ENCODE data around the gene PURB. TPM values are rescaled to one million over a fixed set of nuclear protein-coding genes. Genes with fewer than 3 reads are reported as not detected.

PURB gene
- total RNA-seq, 1 donor = 29.8 TPM

DNA sequence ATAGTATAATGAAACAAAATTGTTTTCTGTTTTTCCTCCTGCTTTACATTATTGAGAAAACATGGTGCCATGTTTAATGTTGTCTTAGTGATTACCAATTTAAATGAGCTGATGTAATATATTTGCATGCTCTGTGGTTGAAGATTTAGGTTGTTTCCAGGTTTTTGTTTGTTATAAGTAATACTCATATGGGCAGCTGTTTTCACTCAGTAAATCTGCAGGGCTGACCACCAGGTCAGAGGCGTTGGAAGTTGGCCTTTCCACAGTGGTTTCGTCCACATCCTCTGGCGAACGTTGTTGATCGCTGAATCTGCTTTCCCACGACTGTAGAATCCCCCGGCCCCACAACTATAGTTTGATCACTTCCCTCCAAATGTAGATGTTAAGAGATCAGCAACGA is 21.6 kb upstream of the PURB start:
- TF ChIP-seq, protein P1, sequence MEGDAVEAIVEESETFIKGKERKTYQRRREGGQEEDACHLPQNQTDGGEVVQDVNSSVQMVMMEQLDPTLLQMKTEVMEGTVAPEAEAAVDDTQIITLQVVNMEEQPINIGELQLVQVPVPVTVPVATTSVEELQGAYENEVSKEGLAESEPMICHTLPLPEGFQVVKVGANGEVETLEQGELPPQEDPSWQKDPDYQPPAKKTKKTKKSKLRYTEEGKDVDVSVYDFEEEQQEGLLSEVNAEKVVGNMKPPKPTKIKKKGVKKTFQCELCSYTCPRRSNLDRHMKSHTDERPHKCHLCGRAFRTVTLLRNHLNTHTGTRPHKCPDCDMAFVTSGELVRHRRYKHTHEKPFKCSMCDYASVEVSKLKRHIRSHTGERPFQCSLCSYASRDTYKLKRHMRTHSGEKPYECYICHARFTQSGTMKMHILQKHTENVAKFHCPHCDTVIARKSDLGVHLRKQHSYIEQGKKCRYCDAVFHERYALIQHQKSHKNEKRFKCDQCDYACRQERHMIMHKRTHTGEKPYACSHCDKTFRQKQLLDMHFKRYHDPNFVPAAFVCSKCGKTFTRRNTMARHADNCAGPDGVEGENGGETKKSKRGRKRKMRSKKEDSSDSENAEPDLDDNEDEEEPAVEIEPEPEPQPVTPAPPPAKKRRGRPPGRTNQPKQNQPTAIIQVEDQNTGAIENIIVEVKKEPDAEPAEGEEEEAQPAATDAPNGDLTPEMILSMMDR (IDR thresholded peaks at IDR 0.05; ENCODE audit: insufficient read depth, low read depth, low read length) = no peak
- no peak overlapping the region for H3K4me3 ChIP-seq (ENCODE audit: low read depth, low read length)
- no peak for DNase-seq (ENCODE audit: low read depth)

DNA sequence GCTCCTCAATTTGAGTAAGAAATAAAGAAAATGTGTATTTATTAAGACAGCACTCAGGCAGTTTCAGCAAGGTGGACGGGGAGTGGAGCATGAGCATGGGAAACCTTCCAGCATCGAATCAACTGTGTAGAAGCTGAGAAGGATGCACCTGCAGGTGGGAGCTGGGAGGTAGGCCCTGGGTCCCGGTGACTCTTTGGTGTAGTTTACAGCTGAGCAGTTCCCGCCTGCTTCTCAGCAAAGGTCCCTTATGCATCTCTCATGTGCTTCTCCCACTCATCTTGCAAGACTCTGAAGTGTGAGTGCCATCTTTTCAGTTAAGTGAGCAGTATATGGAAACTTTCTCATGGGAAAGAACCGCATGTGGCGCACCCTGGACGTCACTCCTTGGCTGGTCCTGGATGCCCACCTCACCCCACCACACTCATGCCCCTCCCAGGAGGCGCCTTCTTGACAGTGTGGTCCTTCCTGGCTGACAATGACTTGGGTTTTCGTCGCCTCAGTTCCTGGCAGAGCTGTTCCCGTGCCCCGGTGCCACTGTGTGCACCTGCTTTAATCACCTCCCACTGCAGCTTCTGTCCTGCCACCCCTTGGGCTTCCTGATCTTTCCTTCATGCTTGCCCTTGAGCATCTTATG is 19.8 kb upstream of the PURB start:
- TF ChIP-seq, protein P1 (IDR thresholded peaks at IDR 0.05; ENCODE audit: insufficient read depth, low read depth, low read length) = no peak
- no peak for DNase-seq (ENCODE audit: low read depth)

DNA sequence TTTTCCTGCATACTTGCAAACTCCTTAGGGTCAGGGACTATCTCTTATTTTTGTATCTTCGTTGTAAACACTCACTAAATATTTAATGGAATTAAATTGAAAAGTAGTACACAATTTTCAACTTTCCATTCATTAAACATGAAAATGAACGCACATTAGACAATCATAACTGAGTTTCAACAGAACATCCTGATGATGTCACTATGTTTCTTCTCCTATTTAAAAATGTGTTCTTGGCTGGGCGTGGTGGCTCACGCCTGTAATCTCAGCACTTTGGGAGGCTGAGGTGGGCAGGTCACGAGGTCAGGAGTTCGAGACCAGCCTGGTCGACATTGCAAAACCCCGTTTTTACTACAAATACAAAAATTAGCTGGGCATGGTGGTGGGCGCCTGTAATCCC is 14.1 kb upstream of the PURB start:
- DNase-seq (ENCODE audit: low read depth) = no peak
- no peak overlapping the region for H3K4me3 ChIP-seq (ENCODE audit: low read depth, low read length)

More for the DNA sequence above, 19.8 kb upstream of the PURB start:
- H3K4me3 ChIP-seq (ENCODE audit: low read depth, low read length) = no peak overlapping the region

DNA sequence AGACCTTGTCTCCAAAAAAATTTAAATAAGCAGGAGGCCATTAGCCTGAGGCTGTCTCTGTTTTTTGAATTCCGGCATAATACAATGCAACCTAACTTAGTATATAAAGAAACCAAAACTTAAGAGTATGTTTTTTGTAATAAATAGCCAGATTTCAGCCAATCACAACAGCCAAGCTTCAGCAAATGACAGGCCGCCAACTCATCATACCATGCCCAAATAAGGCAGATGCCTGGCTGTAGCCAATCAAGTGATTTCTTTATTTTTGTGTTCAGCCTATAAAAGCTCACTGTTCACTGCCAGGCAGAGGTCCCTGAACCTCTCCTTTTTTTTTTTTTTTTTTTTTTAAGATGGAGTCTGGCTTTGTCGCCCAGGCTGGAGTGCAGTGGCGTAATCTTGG is 12.7 kb upstream of the PURB start:
- H3K4me3 ChIP-seq (ENCODE audit: low read depth, low read length) = no peak overlapping the region
- TF ChIP-seq, protein P1 (IDR thresholded peaks at IDR 0.05; ENCODE audit: insufficient read depth, low read depth, low read length) = no peak
- no peak for DNase-seq (ENCODE audit: low read depth)

More for the DNA sequence above, 14.1 kb upstream of the PURB start:
- TF ChIP-seq, protein P1 (IDR thresholded peaks at IDR 0.05; ENCODE audit: insufficient read depth, low read depth, low read length) = no peak

DNA sequence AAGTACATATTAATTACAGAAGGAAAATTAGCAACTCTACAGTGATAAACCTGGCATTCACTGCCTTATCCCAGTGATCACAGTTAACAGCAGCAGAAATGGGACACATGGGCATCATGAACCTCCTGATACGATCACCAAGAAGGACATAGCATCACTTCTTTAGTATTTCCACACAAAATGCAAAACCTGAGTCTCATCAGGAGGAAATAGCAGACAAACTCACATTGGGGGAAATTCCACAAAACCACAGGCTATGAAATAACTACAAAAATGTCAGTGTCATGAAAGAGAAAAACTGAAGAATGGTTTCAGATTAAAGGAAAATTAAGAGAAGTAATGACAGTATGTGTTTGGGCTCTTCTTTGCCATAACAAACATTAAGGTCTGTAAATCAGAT is 12.0 kb upstream of the PURB start:
- no peak for DNase-seq (ENCODE audit: low read depth)
- TF ChIP-seq, protein P1 (IDR thresholded peaks at IDR 0.05; ENCODE audit: insufficient read depth, low read depth, low read length) = no peak
- H3K4me3 ChIP-seq (ENCODE audit: low read depth, low read length) = no peak overlapping the region

DNA sequence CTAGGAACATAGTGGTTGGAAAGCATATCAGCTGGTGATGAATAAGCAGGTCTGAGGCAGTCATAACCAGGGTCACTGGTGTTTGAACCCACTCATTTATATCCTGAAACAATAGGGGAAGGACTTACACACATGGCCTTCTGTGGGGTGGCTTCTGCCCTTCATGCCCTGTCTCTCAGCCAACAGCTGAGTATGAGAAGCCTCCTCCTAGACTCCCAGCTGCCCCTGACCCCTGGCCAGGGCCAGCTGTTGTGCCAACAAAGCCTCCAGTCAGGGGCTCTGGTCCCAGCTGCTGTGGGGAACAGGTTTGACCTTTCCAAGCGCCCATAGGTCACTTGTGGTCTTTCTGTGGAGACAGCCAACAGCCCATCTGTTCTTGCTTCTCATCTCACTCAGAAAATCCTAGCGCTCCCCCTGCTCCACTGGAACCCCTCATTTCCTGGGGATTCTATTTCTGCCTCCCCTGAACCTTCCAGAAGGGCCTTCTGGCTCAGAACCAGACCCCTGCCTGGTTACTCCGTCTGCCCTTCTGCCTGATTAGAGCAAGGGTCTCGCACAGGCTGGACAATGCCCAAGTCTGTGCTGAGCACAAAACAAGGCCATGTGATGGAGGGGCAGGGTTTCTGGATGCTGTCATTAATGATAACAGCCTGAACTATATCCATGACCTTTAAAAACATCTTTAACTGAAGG is 9.7 kb upstream of the PURB start:
- TF ChIP-seq, protein P1 (IDR thresholded peaks at IDR 0.05; ENCODE audit: insufficient read depth, low read depth, low read length) = no peak
- H3K4me3 ChIP-seq (ENCODE audit: low read depth, low read length) = no peak overlapping the region
- peak; percentile 17 for DNase-seq (ENCODE audit: low read depth)

Data from fibroblast of villous mesenchyme (primary cell).